ENCODE measurements around the gene GPR50. TPM values are rescaled to one million over a fixed set of nuclear protein-coding genes. Genes with fewer than 3 reads are reported as not detected.

GPR50 gene
- not detected for polyA plus RNA-seq

DNA sequence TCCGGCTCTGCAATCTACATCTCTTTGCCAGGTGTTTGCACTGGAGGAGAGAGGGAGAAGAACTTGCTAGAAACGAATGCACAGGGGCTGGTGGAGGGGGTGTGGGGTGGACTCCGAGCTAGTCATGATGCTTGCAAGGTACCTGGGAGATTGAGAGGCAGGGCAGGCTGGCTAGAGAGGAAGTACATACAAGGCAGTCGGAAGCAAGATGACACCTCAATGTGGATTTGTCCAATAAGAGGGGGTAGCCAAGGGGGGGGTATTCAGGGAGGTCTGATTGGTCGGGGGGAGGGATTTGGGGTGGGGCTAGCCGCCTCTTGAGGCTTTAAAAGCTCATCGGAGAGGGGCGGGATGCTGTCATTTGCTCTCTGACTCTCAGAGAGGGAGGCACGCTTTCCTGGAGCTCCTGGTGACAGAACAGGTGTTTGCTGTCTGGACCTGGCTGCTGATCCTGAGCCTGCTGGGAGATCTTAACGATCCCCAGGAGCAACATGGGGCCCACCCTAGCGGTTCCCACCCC, at the start of gene GPR50:
Gene GPR50, plus strand, starts transcription at position 354 of the 520 bp plus-strand sequence. Its CDS starts 138 bp downstream, at position 492.
- H3K4me3 Mint-ChIP-seq, result peak within 1 kb of the TSS in 1 of 4 donors; percentile 58
- H3K4me1 Mint-ChIP-seq, result peaks cover 1 to 6% (median 5%) of the 10 kb centered on the region in 3 donors
- H3K9me3 Mint-ChIP-seq, result peaks cover 1 to 9% (median 1%) of the 10 kb centered on the region in 3 donors
- no peaks in the 10 kb centered on the region for H3K36me3 Mint-ChIP-seq
- H3K27ac Mint-ChIP-seq, result no peak within 1 kb of the TSS
- peaks cover 22% of the 10 kb centered on the region for H3K27me3 Mint-ChIP-seq

DNA sequence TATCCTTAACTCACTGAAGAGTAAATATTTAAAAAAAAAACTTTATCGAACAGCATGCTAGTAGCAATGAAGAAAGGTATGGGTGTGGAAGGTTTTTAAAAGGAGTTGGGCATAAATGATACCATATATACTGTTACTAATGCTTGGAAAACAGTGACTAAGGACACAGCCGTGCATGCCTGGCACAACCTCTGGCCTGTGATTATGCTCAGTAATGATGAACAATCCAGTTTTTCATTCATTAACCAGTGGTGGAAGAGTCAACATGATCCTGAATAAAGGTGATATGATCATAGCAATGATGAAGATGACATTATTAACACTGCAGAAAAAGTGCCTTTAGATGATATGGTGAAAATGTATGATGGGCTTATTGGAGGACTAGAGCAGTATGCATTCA, 43.9 kb upstream of the GPR50 start:
- Mint-ChIP-seq H3K4me1 (no peaks in the 10 kb centered on the region), H3K36me3 (peaks cover 3% of the 10 kb centered on the region), H3K27ac (no peak overlapping the region), H3K27me3 (no peaks in the 10 kb centered on the region), H3K9me3 (peaks cover 0 to 4% (median 0%) of the 10 kb centered on the region in 3 donors), H3K4me3 (no peak overlapping the region)

DNA sequence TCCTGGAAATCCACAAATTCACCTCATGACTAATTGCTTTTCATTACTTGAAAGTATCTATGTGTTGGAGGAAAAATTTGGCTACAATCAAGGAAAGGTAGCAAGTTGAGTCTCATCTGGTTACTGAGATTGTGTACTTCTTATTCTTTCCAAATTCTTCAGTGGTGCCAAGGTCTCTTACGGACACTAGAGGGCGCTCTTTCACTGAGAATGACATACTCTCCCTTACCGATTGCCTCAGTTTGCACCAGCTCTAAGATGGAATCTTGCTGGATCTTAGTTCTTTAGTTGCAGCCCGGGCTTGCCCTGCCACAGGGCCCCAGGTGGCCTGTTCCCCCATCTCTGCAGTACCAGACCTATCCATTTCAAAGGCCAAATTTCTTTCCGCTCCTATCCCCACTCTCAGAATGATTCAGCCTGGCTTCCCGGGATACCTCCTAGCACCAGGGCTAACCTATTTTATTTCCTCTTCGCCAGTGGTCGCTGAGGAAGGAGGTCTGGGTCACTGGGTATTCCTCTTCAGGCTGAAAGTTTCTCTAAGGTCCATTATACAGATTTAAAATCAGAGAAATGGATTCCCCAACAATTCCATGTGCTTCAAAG, 24.6 kb upstream of the GPR50 start:
- Mint-ChIP-seq H3K27ac (no peak overlapping the region), H3K36me3 (no peaks in the 10 kb centered on the region), H3K27me3 (peaks cover 14% of the 10 kb centered on the region), H3K4me1 (no peaks in the 10 kb centered on the region), H3K4me3 (no peak overlapping the region), H3K9me3 (no peaks in the 10 kb centered on the region)

DNA sequence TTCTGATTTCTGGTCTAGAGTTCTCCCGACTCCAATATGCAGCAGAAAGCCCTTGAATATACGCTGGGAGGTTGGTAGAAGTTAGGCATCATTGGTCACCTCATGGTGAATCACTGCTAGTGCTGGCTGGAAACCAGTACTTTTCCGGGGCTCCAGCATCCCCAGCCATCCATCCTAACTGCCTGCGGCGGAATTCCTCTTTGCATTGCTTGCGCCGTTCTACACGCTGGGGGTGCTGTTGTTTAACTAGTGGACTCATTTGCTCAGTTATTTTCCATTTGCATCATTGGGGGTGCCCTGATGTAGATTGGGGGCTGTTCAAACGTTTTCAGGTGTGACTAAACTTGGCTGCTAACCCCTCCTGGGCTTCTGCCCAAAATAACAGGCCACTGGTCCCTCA, 23.3 kb upstream of the GPR50 start:
- no peaks in the 10 kb centered on the region for H3K4me1 Mint-ChIP-seq
- no peaks in the 10 kb centered on the region for H3K36me3 Mint-ChIP-seq
- peaks cover 10% of the 10 kb centered on the region for H3K27me3 Mint-ChIP-seq
- H3K4me3 Mint-ChIP-seq, result peak overlapping the region in 1 of 4 donors; percentile 17
- H3K9me3 Mint-ChIP-seq, result no peaks in the 10 kb centered on the region
- no peak overlapping the region for H3K27ac Mint-ChIP-seq

DNA sequence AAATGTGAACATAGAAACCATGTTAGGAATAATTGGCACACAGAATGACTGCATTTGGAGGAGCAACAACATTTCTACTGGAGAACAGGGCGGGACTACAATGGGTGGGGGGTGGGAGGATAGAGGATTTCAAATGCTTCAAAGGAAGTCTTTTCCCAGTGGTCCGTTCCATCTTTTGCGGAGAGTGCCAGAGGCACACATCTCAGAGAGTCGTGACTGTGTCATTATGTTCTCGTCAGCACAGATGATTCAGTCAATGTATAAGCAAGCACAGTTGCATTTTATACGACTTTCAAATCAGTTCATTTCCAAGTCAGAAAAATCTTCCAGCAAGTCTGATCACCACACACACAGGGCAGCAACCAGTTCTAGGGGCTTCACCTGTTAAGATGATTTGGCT, 22.7 kb upstream of the GPR50 start:
- Mint-ChIP-seq H3K4me1 (no peaks in the 10 kb centered on the region), H3K36me3 (no peaks in the 10 kb centered on the region), H3K9me3 (peaks cover 0 to 2% (median 0%) of the 10 kb centered on the region in 3 donors), H3K27me3 (peaks cover 10% of the 10 kb centered on the region), H3K27ac (no peak overlapping the region), H3K4me3 (no peak overlapping the region)

DNA sequence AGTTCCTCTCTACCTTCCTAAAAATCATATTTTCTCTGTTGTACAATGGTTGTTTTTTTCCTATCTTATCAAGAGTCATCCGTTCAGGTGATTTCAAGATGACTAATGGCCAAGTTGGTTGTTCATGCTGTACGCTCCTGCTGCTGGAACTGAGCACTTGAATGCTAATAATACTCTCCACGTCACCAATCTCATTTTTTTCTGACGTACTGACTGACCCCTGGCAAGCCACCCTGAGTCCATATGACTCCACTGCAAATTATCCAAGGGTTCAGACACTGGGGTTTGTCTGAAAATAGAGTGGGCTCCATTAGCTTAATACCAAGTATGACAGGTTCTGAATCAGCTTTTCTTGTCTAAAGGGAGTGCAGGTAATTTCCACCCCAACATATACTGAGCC, 21.1 kb upstream of the GPR50 start:
- Mint-ChIP-seq H3K27me3 (peaks cover 7% of the 10 kb centered on the region), H3K9me3 (peaks cover 0 to 4% (median 0%) of the 10 kb centered on the region in 3 donors), H3K27ac (no peak overlapping the region), H3K4me3 (no peak overlapping the region), H3K36me3 (no peaks in the 10 kb centered on the region), H3K4me1 (no peaks in the 10 kb centered on the region)

DNA sequence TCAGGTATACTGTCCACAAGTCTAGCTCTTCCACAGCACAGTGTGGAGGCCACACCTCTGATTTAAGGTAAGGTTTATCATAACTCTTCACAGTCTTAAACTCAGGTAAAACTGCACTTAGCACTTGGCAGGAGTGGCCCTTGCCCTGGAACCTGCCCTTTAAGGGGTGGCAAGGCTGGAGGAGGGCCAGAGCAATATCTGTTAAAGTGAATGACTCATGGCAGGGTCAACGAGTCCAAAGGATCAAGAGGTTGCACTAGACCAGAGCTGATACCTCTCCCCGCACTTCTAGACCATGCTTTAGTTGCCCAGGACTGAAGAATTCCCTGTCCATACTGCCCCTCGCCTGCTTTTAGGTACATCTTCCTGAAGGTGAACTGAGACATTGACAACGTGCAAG, 14.7 kb upstream of the GPR50 start:
- Mint-ChIP-seq H3K36me3 (no peaks in the 10 kb centered on the region), H3K27ac (no peak overlapping the region), H3K9me3 (peaks cover 0 to 6% (median 0%) of the 10 kb centered on the region in 3 donors), H3K27me3 (peaks cover 7% of the 10 kb centered on the region), H3K4me3 (no peak overlapping the region), H3K4me1 (no peaks in the 10 kb centered on the region)

DNA sequence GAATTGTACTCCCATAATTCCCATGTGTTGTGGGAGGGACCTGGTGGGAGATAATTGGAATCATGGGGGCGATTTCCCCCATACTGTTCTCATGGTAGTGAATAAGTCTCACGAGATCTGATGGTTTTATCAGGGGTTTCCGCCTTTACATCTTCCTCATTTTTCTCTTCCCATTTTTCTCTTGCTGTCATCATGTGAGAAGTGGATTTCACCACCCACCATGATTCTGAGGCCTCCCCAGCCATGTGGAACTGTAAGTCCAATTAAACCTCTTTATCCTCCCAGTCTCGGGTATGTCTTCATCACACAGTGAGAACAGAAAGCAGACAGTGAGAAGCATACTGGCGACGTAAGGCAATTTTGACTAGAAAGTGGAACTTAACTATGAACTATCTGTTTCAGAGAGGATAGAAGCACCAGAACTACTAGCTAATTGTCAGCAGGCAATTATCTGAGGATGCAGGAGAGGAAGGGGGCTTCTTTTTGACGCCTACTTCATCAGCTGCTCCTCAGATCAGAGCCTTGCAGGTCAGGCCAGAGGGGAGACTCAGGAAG, 8.5 kb upstream of the GPR50 start:
- Mint-ChIP-seq H3K9me3 (peaks cover 1 to 9% (median 2%) of the 10 kb centered on the region in 3 donors), H3K36me3 (no peaks in the 10 kb centered on the region), H3K4me1 (no peaks in the 10 kb centered on the region), H3K27me3 (no peaks in the 10 kb centered on the region), H3K4me3 (no peak overlapping the region), H3K27ac (no peak overlapping the region)

DNA sequence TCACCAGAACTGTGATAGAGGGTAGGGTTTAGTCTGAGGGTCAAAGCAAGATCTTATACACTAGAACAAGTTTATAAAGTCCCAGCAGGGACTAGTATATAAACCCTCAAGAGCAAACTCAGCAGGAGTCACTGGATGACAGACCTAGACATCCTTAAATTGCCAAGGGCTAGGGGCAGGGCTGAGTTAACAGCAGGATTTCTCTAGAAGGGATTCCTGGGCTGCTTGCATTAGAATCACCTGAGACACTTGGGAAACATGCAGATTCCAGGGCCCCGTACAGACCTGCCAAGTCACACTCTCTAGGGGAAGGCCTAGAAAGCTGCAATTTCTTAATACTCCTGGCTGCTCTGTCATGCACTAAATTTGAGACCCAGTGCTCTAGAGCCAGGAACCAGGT, 6.6 kb upstream of the GPR50 start:
- Mint-ChIP-seq H3K4me3 (no peak overlapping the region), H3K4me1 (no peaks in the 10 kb centered on the region), H3K9me3 (peaks cover 1 to 9% (median 2%) of the 10 kb centered on the region in 3 donors), H3K27ac (no peak overlapping the region), H3K27me3 (peaks cover 7% of the 10 kb centered on the region), H3K36me3 (no peaks in the 10 kb centered on the region)

DNA sequence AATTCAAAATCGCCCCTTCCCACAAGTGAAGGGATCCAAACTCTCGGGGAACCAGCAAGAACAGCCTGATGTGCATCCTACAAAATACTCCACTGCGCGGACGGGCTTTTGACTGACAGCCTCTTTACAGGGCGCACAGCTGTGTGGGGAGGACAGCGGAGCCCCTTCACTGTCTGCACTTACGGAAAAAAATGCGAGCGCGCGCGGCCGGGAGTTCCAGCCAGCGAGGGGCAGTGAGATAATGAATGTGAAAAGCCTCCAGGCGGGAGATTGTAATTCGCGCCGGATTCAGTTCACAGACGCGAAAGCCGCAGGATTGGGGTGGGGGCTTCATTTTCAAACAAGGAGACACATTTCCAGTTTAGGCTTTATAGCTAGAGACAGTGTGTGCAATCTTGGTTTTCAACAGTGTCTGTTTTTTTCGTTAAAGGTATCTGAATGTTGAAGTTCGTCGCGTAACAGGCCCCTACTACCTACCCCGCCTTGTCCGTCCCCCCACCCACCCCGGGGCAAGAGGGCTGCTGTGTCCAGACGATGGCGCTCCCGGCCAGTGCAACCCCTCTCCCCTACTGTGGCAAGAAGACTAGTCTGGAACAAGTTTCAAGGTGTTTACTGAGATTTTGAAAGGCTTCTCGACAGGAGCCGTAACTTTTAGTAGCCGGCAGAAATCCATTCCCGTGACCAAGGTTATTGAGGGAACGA, 1.7 kb upstream of the GPR50 start:
- peaks cover 19% of the 10 kb centered on the region for H3K27me3 Mint-ChIP-seq

DNA sequence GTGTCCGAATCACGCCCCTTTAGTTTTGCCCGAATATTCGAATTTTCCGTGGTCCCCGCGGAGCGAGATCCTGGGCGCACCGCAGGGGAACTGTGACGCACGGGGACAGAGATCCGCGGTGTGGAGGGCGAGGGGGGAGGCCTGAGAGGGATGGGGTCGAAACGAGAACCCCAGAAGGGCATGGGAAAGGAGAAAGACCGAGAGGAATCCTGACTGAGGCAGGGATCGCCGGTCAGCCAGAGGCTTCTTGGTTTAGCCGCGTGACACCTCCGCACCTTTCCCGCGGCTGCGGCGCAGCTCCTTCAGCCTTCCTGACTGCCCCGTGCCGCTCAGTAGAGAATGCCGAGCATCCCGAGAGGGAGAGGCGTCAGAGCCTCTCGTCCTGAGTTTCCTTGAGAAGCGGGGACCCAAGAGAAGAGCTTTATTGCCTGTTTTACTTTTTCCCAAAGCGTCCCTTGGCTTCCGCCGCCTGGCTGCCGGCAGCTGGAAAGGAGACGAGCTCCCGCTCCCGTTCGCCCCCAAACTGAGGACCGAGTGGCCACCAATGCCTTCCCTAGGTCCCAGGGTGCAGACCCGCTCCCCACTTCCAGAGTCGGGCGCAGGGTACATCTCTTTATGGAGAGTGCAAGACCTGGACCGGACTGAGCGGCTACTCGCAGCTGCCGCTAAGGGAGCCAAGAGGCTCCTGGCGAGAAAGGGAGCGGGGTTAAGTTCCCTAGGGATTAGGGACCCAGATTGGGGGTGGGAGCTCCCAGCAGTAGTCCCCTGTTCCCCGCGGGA, 911 bp upstream of the GPR50 start:
- no peaks in the 10 kb centered on the region for H3K36me3 Mint-ChIP-seq
- peaks cover 1 to 9% (median 1%) of the 10 kb centered on the region in 3 donors for H3K9me3 Mint-ChIP-seq
- H3K27ac Mint-ChIP-seq, result no peak overlapping the region
- H3K27me3 Mint-ChIP-seq, result peaks cover 19% of the 10 kb centered on the region
- H3K4me3 Mint-ChIP-seq, result no peak overlapping the region
- peaks cover 1 to 6% (median 5%) of the 10 kb centered on the region in 3 donors for H3K4me1 Mint-ChIP-seq

More for the DNA sequence above, 1.7 kb upstream of the GPR50 start:
- Mint-ChIP-seq H3K4me3 (no peak overlapping the region), H3K36me3 (no peaks in the 10 kb centered on the region), H3K9me3 (peaks cover 1 to 9% (median 1%) of the 10 kb centered on the region in 3 donors), H3K27ac (no peak overlapping the region), H3K4me1 (peaks cover 1 to 6% (median 5%) of the 10 kb centered on the region in 3 donors)

DNA sequence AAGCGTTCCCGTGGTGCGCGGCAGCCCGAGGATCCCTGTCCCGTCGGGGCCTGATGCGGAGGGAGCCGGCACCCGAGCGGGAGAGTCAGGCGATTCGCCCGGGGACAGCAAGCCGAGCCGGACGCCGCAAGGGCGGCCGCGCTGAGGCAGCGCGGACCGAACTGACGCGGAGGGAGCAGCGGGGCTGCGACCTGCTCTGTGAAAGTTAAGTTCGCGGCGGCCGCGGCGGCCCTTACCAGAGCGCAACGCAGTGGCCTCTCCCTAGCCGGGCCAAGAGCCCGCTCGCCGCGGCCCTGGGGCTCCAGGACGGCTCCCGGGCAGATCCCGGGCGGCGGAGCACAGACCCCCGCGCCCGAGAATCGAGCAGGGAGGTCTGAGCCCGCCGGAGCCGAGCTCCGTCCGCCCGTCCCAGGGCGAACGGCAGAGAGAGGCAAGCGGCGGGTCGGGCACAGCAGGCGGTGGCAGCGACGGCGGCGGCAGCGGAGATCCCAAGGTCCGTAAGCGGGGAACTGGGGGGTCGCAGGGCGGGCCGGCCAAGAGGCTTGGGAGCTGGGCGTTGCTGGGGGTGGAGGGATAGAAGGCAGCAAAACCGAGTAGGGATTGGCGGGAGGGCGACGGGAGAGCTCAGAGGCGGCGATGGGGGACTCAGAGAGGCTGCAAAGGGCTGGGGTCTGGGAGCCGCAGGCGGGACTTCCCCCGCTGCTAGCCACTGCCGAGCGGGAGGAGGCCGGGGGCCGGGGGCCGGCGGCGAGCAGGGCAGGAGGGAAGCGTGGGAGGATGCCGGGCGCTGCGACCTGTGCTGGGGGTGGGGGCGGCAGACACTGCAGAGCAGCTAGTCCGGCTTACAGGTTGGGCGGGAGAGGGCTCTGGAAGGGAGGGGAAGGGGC, 1.0 kb downstream of the GPR50 start:
- H3K4me3 Mint-ChIP-seq, result no peak overlapping the region
- no peaks in the 10 kb centered on the region for H3K36me3 Mint-ChIP-seq
- H3K9me3 Mint-ChIP-seq, result peaks cover under 1 to 4% (median 1%) of the 10 kb centered on the region in 3 donors
- peaks cover 26% of the 10 kb centered on the region for H3K27me3 Mint-ChIP-seq
- no peak overlapping the region for H3K27ac Mint-ChIP-seq
- peaks cover 1 to 6% (median 5%) of the 10 kb centered on the region in 3 donors for H3K4me1 Mint-ChIP-seq

DNA sequence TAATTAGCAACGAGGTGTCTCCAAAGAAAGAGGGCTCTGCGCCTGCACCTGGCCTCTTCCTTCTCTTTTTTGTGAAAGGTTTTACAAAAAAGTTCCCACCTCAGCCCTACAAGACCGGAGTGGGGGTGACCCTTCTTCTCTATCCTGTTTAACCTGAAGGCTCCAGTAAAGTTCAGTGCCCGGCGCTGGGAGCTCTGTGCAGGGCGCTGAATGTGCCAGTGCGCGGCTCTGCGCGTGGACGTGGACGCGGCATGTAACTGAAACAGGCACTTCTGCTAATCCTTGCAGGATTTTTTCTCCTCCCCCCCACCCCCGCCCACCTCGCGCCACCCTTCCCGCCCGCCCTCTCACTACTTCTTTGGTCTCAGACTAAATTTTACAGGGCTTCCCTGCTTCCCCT, 2.4 kb downstream of the GPR50 start:
- Mint-ChIP-seq H3K4me3 (peak overlapping the region in 1 of 4 donors; percentile 80), H3K27me3 (peaks cover 25% of the 10 kb centered on the region), H3K36me3 (no peaks in the 10 kb centered on the region), H3K27ac (no peak overlapping the region), H3K4me1 (peaks cover 1 to 6% (median 5%) of the 10 kb centered on the region in 3 donors), H3K9me3 (peaks cover 0 to 1% (median 1%) of the 10 kb centered on the region in 3 donors)

DNA sequence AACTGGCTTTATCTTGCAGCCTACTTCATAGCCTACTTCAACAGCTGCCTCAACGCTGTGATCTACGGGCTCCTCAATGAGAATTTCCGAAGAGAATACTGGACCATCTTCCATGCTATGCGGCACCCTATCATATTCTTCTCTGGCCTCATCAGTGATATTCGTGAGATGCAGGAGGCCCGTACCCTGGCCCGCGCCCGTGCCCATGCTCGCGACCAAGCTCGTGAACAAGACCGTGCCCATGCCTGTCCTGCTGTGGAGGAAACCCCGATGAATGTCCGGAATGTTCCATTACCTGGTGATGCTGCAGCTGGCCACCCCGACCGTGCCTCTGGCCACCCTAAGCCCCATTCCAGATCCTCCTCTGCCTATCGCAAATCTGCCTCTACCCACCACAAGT, 4.0 kb downstream of the GPR50 start:
- H3K27me3 Mint-ChIP-seq, result peaks cover 19% of the 10 kb centered on the region
- H3K27ac Mint-ChIP-seq, result no peak overlapping the region
- H3K36me3 Mint-ChIP-seq, result no peaks in the 10 kb centered on the region
- H3K4me1 Mint-ChIP-seq, result peaks cover 4 to 9% (median 5%) of the 10 kb centered on the region in 3 donors
- H3K9me3 Mint-ChIP-seq, result peaks cover 0 to 1% (median 1%) of the 10 kb centered on the region in 3 donors
- peak overlapping the region in 1 of 4 donors; percentile 61 for H3K4me3 Mint-ChIP-seq
